HepG2 (cell line): ENCODE results near the gene HS6ST1. TPM values are rescaled to one million over a fixed set of nuclear protein-coding genes. Genes with fewer than 3 reads are reported as not detected.

Source experiments
- FOXO4 ChIP-seq: sonication (generic); formaldehyde crosslinking; conservative IDR thresholded peaks from 2 replicates; pipeline ENCODE4 v1.8.1; 2023; ENCODE audit warnings: missing genetic modification reagents
- FOXP1 ChIP-seq, 2 experiments: fragments of 450-650 bp in 1 of 2; IDR thresholded peaks; 2 replicates each; pipeline ENCODE4 v1.6.1; 2017 to 2018; ENCODE audit warnings: antibody characterized with exemption in 1 of 2
- HMGA1 ChIP-seq: sonication (generic); formaldehyde crosslinking; conservative IDR thresholded peaks from 2 replicates; pipeline ENCODE4 v1.4.0; 2020; ENCODE audit warnings: missing genetic modification reagents
- HNF1A ChIP-seq, 2 experiments: sonication (generic) in 1 of 2; formaldehyde crosslinking in 1 of 2; IDR thresholded peaks; 2 replicates each; pipeline versions ENCODE4 v1.4.0 to v1.6.1; 2016 to 2020; ENCODE audit warnings: borderline replicate concordance in 1 of 2, low read depth in 1 of 2, mild to moderate bottlenecking in 1 of 2, missing genetic modification reagents in 1 of 2
- HNF4A ChIP-seq: sonication (generic); formaldehyde crosslinking; IDR thresholded peaks from 2 replicates; pipeline ENCODE4 v1.4.0; 2020; ENCODE audit warnings: missing genetic modification reagents
- HNRNPUL1 ChIP-seq: fragments of 200-400 bp; formaldehyde crosslinking; IDR thresholded peaks from 2 replicates; pipeline ENCODE4 v1.6.1; 2017; ENCODE audit warnings: low read depth, mild to moderate bottlenecking, low read length, moderate library complexity
- MED1 ChIP-seq: sonication (generic); formaldehyde crosslinking; IDR thresholded peaks from 2 replicates; pipeline ENCODE4 v1.4.0; 2020; ENCODE audit warnings: missing genetic modification reagents
- MED8 ChIP-seq: sonication (generic); formaldehyde crosslinking; IDR thresholded peaks from 2 replicates; pipeline ENCODE4 v1.8.1; 2023; ENCODE audit warnings: mild to moderate bottlenecking, missing genetic modification reagents; ENCODE audit not compliant: insufficient replicate concordance
- MTA1 ChIP-seq: sonication (generic); formaldehyde crosslinking; IDR thresholded peaks from 2 replicates; pipeline ENCODE4 v1.4.0; 2020; ENCODE audit warnings: missing genetic modification reagents, mild to moderate bottlenecking, borderline replicate concordance
- NCOA1 ChIP-seq: sonication (generic); formaldehyde crosslinking; IDR thresholded peaks from 2 replicates; pipeline ENCODE4 v1.9.0; 2021; ENCODE audit warnings: missing genetic modification reagents
- NR2F6 ChIP-seq, 2 experiments: IDR thresholded peaks; 2 replicates each; pipeline ENCODE4 v1.6.1; 2016; ENCODE audit warnings: antibody characterized with exemption in 1 of 2, mild to moderate bottlenecking in 1 of 2
- PHF21A ChIP-seq: sonication (generic); formaldehyde crosslinking; IDR thresholded peaks from 2 replicates; pipeline ENCODE4 v1.5.0; 2020; ENCODE audit warnings: mild to moderate bottlenecking, missing genetic modification reagents
- PPARG ChIP-seq: conservative IDR thresholded peaks from 2 replicates; pipeline ENCODE4 v1.6.1; 2016; ENCODE audit warnings: missing biosample characterization, missing genetic modification reagents
- RXRA ChIP-seq: sonication (generic); formaldehyde crosslinking; IDR thresholded peaks from 2 replicates; pipeline ENCODE4 v1.5.1; 2020; ENCODE audit warnings: missing genetic modification reagents
- ZHX1 ChIP-seq: sonication (generic); formaldehyde crosslinking; IDR thresholded peaks from 2 replicates; pipeline ENCODE4 v1.8.1; 2022; ENCODE audit warnings: low read depth, mild to moderate bottlenecking, missing genetic modification reagents
- ZMYM3 ChIP-seq: sonication (generic); formaldehyde crosslinking; IDR thresholded peaks from 2 replicates; pipeline ENCODE4 v1.5.1; 2020; ENCODE audit warnings: mild to moderate bottlenecking, missing genetic modification reagents
- ZNF225 ChIP-seq: sonication (generic); formaldehyde crosslinking; IDR thresholded peaks from 2 replicates; pipeline ENCODE4 v1.4.0; 2020; ENCODE audit warnings: mild to moderate bottlenecking, missing genetic modification reagents
- ZNF292 ChIP-seq: sonication (generic); formaldehyde crosslinking; IDR thresholded peaks from 2 replicates; pipeline ENCODE4 v1.8.1; 2022; ENCODE audit warnings: mild to moderate bottlenecking, low read depth, missing genetic modification reagents, borderline replicate concordance
- ZNF766 ChIP-seq: sonication (generic); formaldehyde crosslinking; IDR thresholded peaks from 2 replicates; pipeline ENCODE4 v1.5.0; 2020; ENCODE audit warnings: missing genetic modification reagents, borderline replicate concordance
- ZNF768 ChIP-seq: sonication (generic); formaldehyde crosslinking; IDR thresholded peaks from 2 replicates; pipeline ENCODE4 v1.4.0; 2020; ENCODE audit warnings: missing genetic modification reagents
- polyA plus RNA-seq, 8 experiments: library from polyadenylated mRNA; depleted of rRNA in 3 of 8; stranded (reverse) in 7 of 8; unstranded in 1 of 8; fragments of >200 nt; fragmentation: Illumina TruSeq in 4 of 8; extraction: Trizol in 4 of 8; gene quantifications; 2 replicates each; pipeline versions ENCODE4 v1.2.1 to v1.2.3, GENCODE V29; 2011 to 2016; ENCODE audit warnings: low read depth in 4 of 8, missing spikeins in 1 of 8, mixed read lengths in 1 of 8; ENCODE audit not compliant: insufficient read depth in 1 of 8
- total RNA-seq, 5 experiments: library from RNA; depleted of rRNA; stranded (reverse); fragments of >200 nt; fragmentation: Illumina TruSeq; extraction: Trizol; gene quantifications; 2 replicates each; pipeline ENCODE4 v1.2.3, GENCODE V29; 2016; ENCODE audit warnings: low read depth in 1 of 5

HS6ST1 gene
- total and polyA plus RNA-seq, 2 of the 13 experiments (the other 11 are each of a cell fraction or from before 2014, with no cell fraction given) = 34.5 to 84.6 TPM

- 0 out of 2 replicates have a peak, but pooled peaks have one; percentile 16 for TF ChIP-seq FOXO4 (CRISPR knock-in tag)
- peak; percentile 79 for TF ChIP-seq NR2F6 (IDR thresholded peaks at IDR 0.05)
- TF ChIP-seq NR2F6 (CRISPR knock-in tag; IDR thresholded peaks at IDR 0.05) = peak; percentile 90
- TF ChIP-seq HNRNPUL1 = no peak
- TF ChIP-seq ZNF768 (CRISPR knock-in tag) = peak; percentile 99
- 0 out of 2 replicates have a peak, but pooled peaks have one; percentile 12 for TF ChIP-seq ZHX1 (CRISPR knock-in tag)
- TF ChIP-seq ZNF225 (CRISPR knock-in tag) = 0 out of 2 replicates have a peak, but pooled peaks have one; percentile 30
- no peak for TF ChIP-seq HMGA1
- peak; percentile 10 for TF ChIP-seq MED8 (CRISPR knock-in tag)
- TF ChIP-seq ZNF766 (CRISPR knock-in tag) = 0 out of 2 replicates have a peak, but pooled peaks have one; percentile 41
- TF ChIP-seq NCOA1 = peak; percentile 83; the same call in 1 of the 2 replicates
- TF ChIP-seq PHF21A (CRISPR knock-in tag) = peak; percentile 33; the same call in 1 of the 2 replicates
- TF ChIP-seq ZMYM3 = peak; percentile 95
- TF ChIP-seq MED1 (CRISPR knock-in tag) = peak; percentile 61
- 0 out of 2 replicates have a peak, but pooled peaks have one; percentile 32 for TF ChIP-seq PPARG (CRISPR knock-in tag)
- TF ChIP-seq HNF1A (IDR thresholded peaks at IDR 0.05; ENCODE audit: low read depth) = no peak
- peak; percentile 62; the same call in 1 of the 2 replicates for TF ChIP-seq HNF1A (CRISPR knock-in tag; IDR thresholded peaks at IDR 0.05; ENCODE audit: borderline replicate concordance)
- TF ChIP-seq ZNF292 (CRISPR knock-in tag) = peak; percentile 71; the same call in 1 of the 2 replicates
- peak; percentile 95 for TF ChIP-seq RXRA (CRISPR knock-in tag)
- TF ChIP-seq MTA1 (CRISPR knock-in tag) = peak; percentile 85
- TF ChIP-seq FOXP1 (IDR thresholded peaks at IDR 0.05) = no peak
- no peak for TF ChIP-seq FOXP1 (CRISPR knock-in tag; IDR thresholded peaks at IDR 0.05)
- TF ChIP-seq HNF4A (CRISPR knock-in tag) = peak; percentile 96
Measured at GRCh38 chr2:128270672-128271596, 47.7 kb downstream of the HS6ST1 start (continued).
